Smooth muscle cell (in vitro differentiated cells): ENCODE measurements around the gene OXCT2. TPM values are rescaled to one million over a fixed set of nuclear protein-coding genes. Genes with fewer than 3 reads are reported as not detected.

Experiments
- DNase-seq: peaks from one replicate; lab custom pipeline; 2025; ENCODE audit not compliant: unreplicated experiment; lab: John Stamatoyannopoulos, UW
- H2AFZ ChIP-seq: fragments of 200-600 bp; sonication (generic); 2 replicates; pipeline ENCODE4 v1.6.0; 2016; ENCODE audit warnings: antibody characterized with exemption, low read depth, mild to moderate bottlenecking
- H3F3A ChIP-seq: fragments of 200-600 bp; sonication (generic); 2 replicates; pipeline ENCODE4 v1.6.0; 2017; ENCODE audit warnings: antibody characterized with exemption, low read depth
- H3K27ac ChIP-seq: fragments of 200-600 bp; sonication (generic); 2 replicates; pipeline ENCODE4 v1.5.1; 2016; ENCODE audit warnings: low read depth, mild to moderate bottlenecking
- H3K27me3 ChIP-seq: fragments of 200-600 bp; sonication (generic); 2 replicates; pipeline ENCODE4 v1.6.1; 2016; ENCODE audit warnings: low read depth, mild to moderate bottlenecking
- H3K36me3 ChIP-seq: fragments of 200-600 bp; sonication (generic); 2 replicates; pipeline ENCODE4 v1.5.1; 2016; ENCODE audit warnings: low read depth
- H3K4me1 ChIP-seq: fragments of 200-600 bp; sonication (generic); 2 replicates; pipeline ENCODE4 v1.5.1; 2016; ENCODE audit warnings: low read depth
- H3K4me2 ChIP-seq: fragments of 200-600 bp; sonication (generic); 2 replicates; pipeline ENCODE4 v1.6.0; 2016; ENCODE audit warnings: mild to moderate bottlenecking
- H3K4me3 ChIP-seq: fragments of 200-600 bp; sonication (generic); 2 replicates; pipeline ENCODE4 v1.5.1; 2016; ENCODE audit warnings: mild to moderate bottlenecking
- H3K79me2 ChIP-seq: fragments of 200-600 bp; sonication (generic); 2 replicates; pipeline ENCODE4 v1.6.0; 2016; ENCODE audit warnings: low read depth, mild to moderate bottlenecking
- H3K9ac ChIP-seq: fragments of 200-600 bp; sonication (generic); 2 replicates; pipeline ENCODE4 v1.6.0; 2016; ENCODE audit warnings: low read depth
- H3K9me3 ChIP-seq: fragments of 200-600 bp; sonication (generic); replicated peaks from 2 replicates; pipeline ENCODE4 v1.5.1; 2016; ENCODE audit warnings: low read depth
- H4K20me1 ChIP-seq: fragments of 200-600 bp; sonication (generic); 2 replicates; pipeline ENCODE4 v1.6.0; 2016; ENCODE audit warnings: low read depth
- CTCF ChIP-seq: fragments of 200-600 bp; sonication (generic); IDR thresholded peaks from 2 replicates; pipeline ENCODE4 v1.5.1; 2017; ENCODE audit warnings: borderline replicate concordance, mild to moderate bottlenecking, antibody characterized with exemption; ENCODE audit not compliant: insufficient read depth, poor library complexity, severe bottlenecking
- WGBS: methylation state at CpG from one replicate; pipeline ENCODE4 v1.1.7; 2016; ENCODE audit warnings: low lambda C conversion rate; 5-methylcytosine and 5-hydroxymethylcytosine counted together
- polyA plus RNA-seq: library from polyadenylated mRNA; unstranded; fragments of >200 nt; fragmentation: Nextera tagmentation; extraction: Ambion mirVana; gene quantifications from 2 replicates; pipeline ENCODE4 v1.2.1, GENCODE V29; 2016
- total RNA-seq: library from RNA; depleted of rRNA; stranded (reverse); fragments of >200 nt; gene quantifications from 2 replicates; pipeline ENCODE4 v1.2.3, GENCODE V29; 2014

OXCT2 gene
- total and polyA plus RNA-seq, 2 experiments from 2014 or later: not detected

- DNase-seq: no peak
- Histone ChIP-seq H3K27ac (no peak overlapping the region), H3K79me2 (no peaks in the 10 kb centered on the region), H4K20me1 (no peaks in the 10 kb centered on the region), H3K4me3 (no peak overlapping the region), H3K4me2 (no peak overlapping the region), H3F3A (no peaks in the 10 kb centered on the region), H3K9me3 (no peaks in the 10 kb centered on the region), H3K27me3 (peaks cover 89% of the 10 kb centered on the region), H3K36me3 (no peaks in the 10 kb centered on the region), H3K9ac (no peak overlapping the region), H3K4me1 (no peaks in the 10 kb centered on the region), H2AFZ (no peak overlapping the region)
- 89% methylated on average over 3 of the region's 3 CpGs for WGBS
- TF ChIP-seq CTCF: no peak
These were observed 44.5 kb downstream of the OXCT2 start for GRCh38 chr1:39726600-39726999.

DNA sequence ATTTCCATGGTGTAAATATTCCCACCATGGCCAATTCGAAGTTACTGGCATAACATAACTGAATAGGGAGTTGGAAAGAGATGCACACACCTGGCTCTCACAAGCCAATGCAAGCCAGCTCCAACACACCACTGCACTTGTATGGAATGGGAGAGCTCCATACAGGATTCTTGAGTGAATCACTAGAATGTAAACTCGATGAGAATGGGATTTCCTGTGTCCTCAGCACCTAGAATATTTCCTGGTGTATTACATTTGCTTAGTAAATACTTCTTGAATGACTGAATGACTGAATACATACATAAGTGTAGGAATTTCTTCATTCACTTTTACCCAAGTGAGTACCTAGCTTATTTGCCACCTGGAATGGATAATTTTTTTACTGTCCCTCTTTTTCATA lies 48.7 kb downstream of the OXCT2 start:
- 32% methylated on average over 2 of the region's 2 CpGs for WGBS
- no peak for TF ChIP-seq CTCF
- H3K27ac ChIP-seq: no peak overlapping the region
- H3F3A ChIP-seq: no peaks in the 10 kb centered on the region
- no peak overlapping the region for H3K4me3 ChIP-seq
- H3K79me2 ChIP-seq: no peaks in the 10 kb centered on the region
- no peak for DNase-seq
- H3K36me3 ChIP-seq: no peaks in the 10 kb centered on the region
- no peak overlapping the region for H3K9ac ChIP-seq
- H3K4me2 ChIP-seq: no peak overlapping the region
- H3K27me3 ChIP-seq: peaks cover 84% of the 10 kb centered on the region
- H3K4me1 ChIP-seq: no peaks in the 10 kb centered on the region
- H3K9me3 ChIP-seq: no peaks in the 10 kb centered on the region
- no peaks in the 10 kb centered on the region for H4K20me1 ChIP-seq
- H2AFZ ChIP-seq: no peak overlapping the region

- no peaks in the 10 kb centered on the region for H3K79me2 ChIP-seq
- no peak overlapping the region for H3K9ac ChIP-seq
- no peaks in the 10 kb centered on the region for H4K20me1 ChIP-seq
- no peaks in the 10 kb centered on the region for H3K36me3 ChIP-seq
- H3F3A ChIP-seq: no peaks in the 10 kb centered on the region
- H3K4me3 ChIP-seq: no peak overlapping the region
- no peak overlapping the region for H3K4me2 ChIP-seq
- peaks cover 84% of the 10 kb centered on the region for H3K27me3 ChIP-seq
- TF ChIP-seq CTCF: no peak
- no peaks in the 10 kb centered on the region for H3K9me3 ChIP-seq
- H3K4me1 ChIP-seq: no peaks in the 10 kb centered on the region
- no peak for DNase-seq
- H3K27ac ChIP-seq: no peak overlapping the region
- no peak overlapping the region for H2AFZ ChIP-seq
These were observed 49.5 kb downstream of the OXCT2 start for GRCh38 chr1:39721664-39722063.

GRCh38 chr1:39720094-39720999 lies 50.8 kb downstream of the OXCT2 start:
- Histone ChIP-seq H3K79me2 (no peaks in the 10 kb centered on the region), H3K9ac (no peak overlapping the region), H3K4me3 (no peak overlapping the region), H2AFZ (no peak overlapping the region), H3K4me2 (no peak overlapping the region), H3K36me3 (no peaks in the 10 kb centered on the region), H3K27ac (no peak overlapping the region), H3K27me3 (peaks cover 84% of the 10 kb centered on the region), H4K20me1 (no peaks in the 10 kb centered on the region), H3F3A (no peaks in the 10 kb centered on the region), H3K9me3 (no peaks in the 10 kb centered on the region), H3K4me1 (no peaks in the 10 kb centered on the region)
- peak; percentile 72 for TF ChIP-seq CTCF
- WGBS: 50% methylated on average over 7 of the region's 7 CpGs
- DNase-seq: no peak
